Activated CD8-positive, alpha-beta T cell treated with anti-CD3 and anti-CD28 coated beads for 36 hours (primary cell): ENCODE data around the gene NRSN1. TPM values are rescaled to one million over a fixed set of nuclear protein-coding genes. Genes with fewer than 3 reads are reported as not detected.
"Not testable (repeated sequence)": the region's sequence is repeated elsewhere in the genome, so short reads cannot be mapped to it uniquely, and the experiment has no call there.

ENCODE experiments used
- ATAC-seq: fragments of 200-7000 bp; cut with Tn5 transposase; one replicate; pipeline ENCODE4 v1.10.0; 2021; ENCODE audit warnings: mild to moderate bottlenecking, moderate library complexity
- CTCF ChIA-PET: fragments of 350-600 bp; sonication (Branson Sonifier 250); formaldehyde crosslinking; loops from one replicate; lab custom pipeline; 2021; ENCODE audit warnings: antibody characterized with exemption; lab: Charles Lee
- POLR2A ChIA-PET: fragments of 350-600 bp; sonication (Branson Sonifier 250); formaldehyde crosslinking; loops from one replicate; lab custom pipeline; 2021; ENCODE audit warnings: antibody characterized with exemption; lab: Charles Lee
- DNase-seq: peaks from one replicate; pipeline ENCODE4 v3.0.0-alpha.2; 2020
- H3K27ac Mint-ChIP-seq: one replicate; pipeline ENCODE4 v1.8.0; 2021; ENCODE audit warnings: mild to moderate bottlenecking, mixed read lengths
- H3K27me3 Mint-ChIP-seq: one replicate; pipeline ENCODE4 v1.8.0; 2021; ENCODE audit warnings: mixed read lengths
- H3K36me3 Mint-ChIP-seq: one replicate; pipeline ENCODE4 v1.8.0; 2021; ENCODE audit warnings: low read depth, mixed read lengths
- H3K4me1 Mint-ChIP-seq: one replicate; pipeline ENCODE4 v1.8.0; 2021; ENCODE audit warnings: low read depth, mixed read lengths
- H3K4me3 Mint-ChIP-seq: one replicate; pipeline ENCODE4 v1.8.0; 2021; ENCODE audit warnings: mild to moderate bottlenecking, moderate library complexity, mixed read lengths
- H3K9me3 Mint-ChIP-seq: one replicate; pipeline ENCODE4 v1.8.0; 2021; ENCODE audit warnings: mixed read lengths
- intact Hi-C: fragments of 100-400 bp; cut with micrococcal nuclease; formaldehyde crosslinking; loops from one replicate; pipeline ENCODE4 v1.10.0; 2022
- total RNA-seq, 2 experiments: library from RNA; stranded (reverse); gene quantifications; one replicate each; pipeline ENCODE4 v1.2.3, GENCODE V29; 2021
- TF ChIP-seq, protein P1 (sequence below): fragments of 200-600 bp; IDR thresholded peaks from one replicate; pipeline ENCODE4 v1.8.0; 2022; ENCODE audit warnings: antibody characterized with exemption, mild to moderate bottlenecking

Gene NRSN1
- total RNA-seq, 2 experiments from 2014 or later, result not detected

DNA sequence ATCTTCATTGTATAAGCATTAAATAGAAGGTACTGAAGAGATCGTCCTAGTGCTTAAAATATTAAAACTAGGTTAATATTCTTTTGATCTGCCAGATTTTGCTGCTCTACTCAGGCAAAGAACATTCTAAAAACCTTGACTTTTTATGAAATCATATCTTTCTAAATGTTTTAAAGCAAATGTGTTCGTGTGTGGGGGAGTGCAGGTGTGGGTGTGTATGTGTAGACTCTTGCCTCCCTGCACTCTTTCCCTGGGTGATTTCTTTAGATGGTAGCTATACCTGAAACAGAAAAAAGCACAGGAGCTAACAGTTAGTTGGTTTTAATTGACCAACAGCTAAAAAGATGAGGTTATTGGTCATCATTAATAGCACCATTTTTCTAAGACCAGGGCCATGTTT, 5.7 kb downstream of the NRSN1 start:
- Mint-ChIP-seq H3K36me3 (no peaks in the 10 kb centered on the region), H3K27me3 (peaks cover 13% of the 10 kb centered on the region), H3K4me1 (no peaks in the 10 kb centered on the region), H3K9me3 (peaks cover 1% of the 10 kb centered on the region), H3K27ac (no peak overlapping the region), H3K4me3 (no peak overlapping the region)
- TF ChIP-seq, protein P1, sequence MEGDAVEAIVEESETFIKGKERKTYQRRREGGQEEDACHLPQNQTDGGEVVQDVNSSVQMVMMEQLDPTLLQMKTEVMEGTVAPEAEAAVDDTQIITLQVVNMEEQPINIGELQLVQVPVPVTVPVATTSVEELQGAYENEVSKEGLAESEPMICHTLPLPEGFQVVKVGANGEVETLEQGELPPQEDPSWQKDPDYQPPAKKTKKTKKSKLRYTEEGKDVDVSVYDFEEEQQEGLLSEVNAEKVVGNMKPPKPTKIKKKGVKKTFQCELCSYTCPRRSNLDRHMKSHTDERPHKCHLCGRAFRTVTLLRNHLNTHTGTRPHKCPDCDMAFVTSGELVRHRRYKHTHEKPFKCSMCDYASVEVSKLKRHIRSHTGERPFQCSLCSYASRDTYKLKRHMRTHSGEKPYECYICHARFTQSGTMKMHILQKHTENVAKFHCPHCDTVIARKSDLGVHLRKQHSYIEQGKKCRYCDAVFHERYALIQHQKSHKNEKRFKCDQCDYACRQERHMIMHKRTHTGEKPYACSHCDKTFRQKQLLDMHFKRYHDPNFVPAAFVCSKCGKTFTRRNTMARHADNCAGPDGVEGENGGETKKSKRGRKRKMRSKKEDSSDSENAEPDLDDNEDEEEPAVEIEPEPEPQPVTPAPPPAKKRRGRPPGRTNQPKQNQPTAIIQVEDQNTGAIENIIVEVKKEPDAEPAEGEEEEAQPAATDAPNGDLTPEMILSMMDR, result no peak
- POLR2A ChIA-PET, result no interaction called here
- intact Hi-C loops, result no loop called here
- no peak for ATAC-seq
- CTCF ChIA-PET, result no interaction called here
- DNase-seq, result no peak

DNA sequence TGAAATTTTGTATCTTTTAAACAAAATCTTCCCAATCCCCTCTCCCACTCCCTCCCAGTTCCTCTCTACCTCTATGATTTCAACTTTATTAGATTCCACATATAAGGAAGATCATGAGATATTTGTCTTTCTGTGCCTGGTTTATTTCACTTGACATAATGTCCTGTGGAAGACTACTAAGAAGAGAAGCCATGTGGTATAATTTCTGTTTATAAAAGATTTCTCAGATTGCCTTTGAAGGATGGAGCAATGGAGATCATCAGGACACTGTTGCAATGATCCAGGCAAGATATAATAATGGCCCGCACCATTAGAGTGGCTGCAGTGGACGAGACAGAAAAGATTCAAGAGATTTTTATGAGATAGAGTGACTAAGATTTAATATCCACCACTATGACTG, 13.1 kb downstream of the NRSN1 start:
- Mint-ChIP-seq H3K4me3 (no peak overlapping the region), H3K36me3 (no peaks in the 10 kb centered on the region), H3K27me3 (peaks cover 8% of the 10 kb centered on the region), H3K4me1 (no peaks in the 10 kb centered on the region), H3K9me3 (no peaks in the 10 kb centered on the region), H3K27ac (no peak overlapping the region)
- POLR2A ChIA-PET, result no interaction called here
- CTCF ChIA-PET, result no interaction called here
- intact Hi-C loops, result no loop called here
- TF ChIP-seq, protein P1, result no peak
- DNase-seq, result no peak
- no peak for ATAC-seq

DNA sequence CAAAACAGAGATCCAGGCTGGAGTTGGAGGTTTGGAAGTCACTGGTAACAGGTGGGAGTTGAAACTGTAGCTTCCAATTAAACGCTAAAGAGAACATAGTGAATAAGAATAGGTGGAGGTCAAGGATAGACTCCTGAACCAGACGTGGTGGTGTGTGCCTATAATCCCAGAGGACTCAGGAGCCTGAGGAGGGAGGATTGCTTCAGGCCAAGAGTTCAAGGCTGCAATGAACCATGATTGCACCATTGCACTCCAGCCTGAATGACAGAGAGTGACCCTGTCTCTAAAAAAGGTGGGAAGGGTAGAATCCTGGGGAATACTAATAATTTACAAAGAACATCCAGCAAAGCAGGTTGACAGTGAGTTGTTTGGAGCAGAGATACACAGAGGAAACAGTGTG, 13.6 kb downstream of the NRSN1 start:
- ChIA-PET CTCF (no interaction called here), POLR2A (no interaction called here)
- intact Hi-C loops, result no loop called here
- H3K4me1 Mint-ChIP-seq, result no peaks in the 10 kb centered on the region
- no peak overlapping the region for H3K4me3 Mint-ChIP-seq
- no peaks in the 10 kb centered on the region for H3K9me3 Mint-ChIP-seq
- ATAC-seq, result no peak
- H3K36me3 Mint-ChIP-seq, result no peaks in the 10 kb centered on the region
- no peak for DNase-seq
- TF ChIP-seq, protein P1, result no peak
- H3K27me3 Mint-ChIP-seq, result peaks cover 6% of the 10 kb centered on the region
- H3K27ac Mint-ChIP-seq, result no peak overlapping the region

DNA sequence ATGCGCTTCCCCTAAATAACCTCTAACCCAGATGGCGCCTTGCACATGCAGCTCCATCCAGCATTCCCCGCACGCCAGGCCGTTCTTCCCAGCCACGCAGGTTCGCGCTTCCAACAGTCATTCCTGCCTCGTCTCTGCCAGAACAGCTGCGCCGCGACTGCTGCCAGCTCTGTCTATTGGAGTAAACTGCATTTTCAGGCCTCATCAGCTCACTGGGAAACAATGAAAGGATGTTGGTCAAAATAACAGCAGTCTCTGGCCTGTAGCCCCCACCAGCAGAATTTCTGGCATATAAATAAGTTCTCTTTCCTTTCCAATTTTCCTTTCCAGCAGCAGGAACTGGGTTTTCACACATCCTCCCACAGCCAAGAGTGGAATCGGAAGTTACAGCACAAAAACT, 14.6 kb downstream of the NRSN1 start:
- ChIA-PET CTCF (no interaction called here), POLR2A (no interaction called here)
- H3K27me3 Mint-ChIP-seq, result no peaks in the 10 kb centered on the region
- H3K36me3 Mint-ChIP-seq, result no peaks in the 10 kb centered on the region
- TF ChIP-seq, protein P1, result no peak
- DNase-seq, result no peak
- ATAC-seq, result no peak
- H3K4me1 Mint-ChIP-seq, result no peaks in the 10 kb centered on the region
- H3K27ac Mint-ChIP-seq, result no peak overlapping the region
- intact Hi-C loops, result no loop called here
- no peaks in the 10 kb centered on the region for H3K9me3 Mint-ChIP-seq
- H3K4me3 Mint-ChIP-seq, result no peak overlapping the region

DNA sequence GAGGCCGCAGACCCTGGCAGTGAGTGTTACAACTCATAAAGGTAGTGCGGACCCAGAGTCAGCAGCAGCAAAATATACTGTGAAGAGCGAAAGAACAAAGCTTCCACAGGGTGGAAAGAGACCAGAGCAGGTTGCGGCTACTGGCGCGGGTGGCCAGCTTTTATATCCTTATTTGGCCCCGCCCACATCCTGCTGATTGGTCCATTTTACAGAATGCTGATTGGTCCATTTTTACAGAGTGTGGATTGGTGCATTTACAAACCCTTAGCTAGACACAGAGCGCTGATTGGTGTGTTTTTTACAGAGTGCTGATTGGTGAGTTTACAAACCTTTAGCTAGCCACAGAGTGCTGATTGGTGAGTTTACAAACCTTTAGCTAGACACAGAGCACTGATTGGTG, 16.7 kb downstream of the NRSN1 start:
- H3K27me3 Mint-ChIP-seq, POLR2A ChIA-PET, ATAC-seq, H3K9me3 Mint-ChIP-seq, intact Hi-C loops, H3K36me3 Mint-ChIP-seq, H3K4me3 Mint-ChIP-seq, H3K4me1 Mint-ChIP-seq, DNase-seq, CTCF ChIA-PET, H3K27ac Mint-ChIP-seq: not testable (repeated sequence)

DNA sequence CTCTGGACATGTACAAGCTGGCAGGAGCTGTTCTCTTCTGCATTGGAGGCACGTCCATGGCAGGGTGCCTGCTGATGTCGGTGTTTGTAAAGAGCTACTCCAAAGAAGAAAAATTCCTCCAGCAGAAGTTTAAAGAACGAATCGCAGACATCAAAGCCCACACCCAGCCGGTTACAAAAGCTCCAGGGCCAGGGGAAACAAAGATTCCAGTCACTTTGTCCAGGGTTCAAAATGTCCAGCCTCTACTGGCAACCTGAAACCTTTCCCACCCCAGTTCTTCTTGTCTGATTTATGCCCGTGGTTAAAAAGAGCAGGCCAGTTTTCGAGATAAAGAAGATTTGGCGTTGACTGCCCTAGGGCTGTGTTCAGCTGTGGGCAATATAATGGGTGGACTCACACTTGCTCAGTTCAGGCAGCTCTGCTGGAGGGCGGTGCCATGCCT, 19.7 kb downstream of the NRSN1 start:
- no peak overlapping the region for H3K27ac Mint-ChIP-seq
- ChIA-PET CTCF (no interaction called here), POLR2A (no interaction called here)
- H3K4me3 Mint-ChIP-seq, result no peak overlapping the region
- H3K36me3 Mint-ChIP-seq, result no peaks in the 10 kb centered on the region
- no peaks in the 10 kb centered on the region for H3K9me3 Mint-ChIP-seq
- TF ChIP-seq, protein P1, result no peak
- no peak for ATAC-seq
- no peak for DNase-seq
- intact Hi-C loops, result no loop called here
- no peaks in the 10 kb centered on the region for H3K4me1 Mint-ChIP-seq
- H3K27me3 Mint-ChIP-seq, result peaks cover 8% of the 10 kb centered on the region
